H9 (cell line): ENCODE data around the gene NADSYN1. TPM values are rescaled to one million over a fixed set of nuclear protein-coding genes. Genes with fewer than 3 reads are reported as not detected.
A peak's percentile ranks its signal among the peaks of the same experiment; 100 is the strongest.

Experiments used
- DNase-seq: peaks from one replicate; pipeline ENCODE4 v3.0.0-alpha.2; 2017
- H2AFZ ChIP-seq: one replicate; pipeline ENCODE4 v1.6.1; 2013; ENCODE audit warnings: mild to moderate bottlenecking, low read length, control low read depth, moderate library complexity
- H2AK5ac ChIP-seq: 2 replicates; pipeline ENCODE4 v1.6.1; 2013; ENCODE audit warnings: low read length, control low read depth, mixed read lengths; ENCODE audit not compliant: insufficient read length
- H2BK120ac ChIP-seq: one replicate; pipeline ENCODE4 v1.6.1; 2013; ENCODE audit warnings: low read depth, mild to moderate bottlenecking, low read length, control low read depth, inconsistent platforms; ENCODE audit not compliant: poor library complexity, severe bottlenecking
- H2BK12ac ChIP-seq: 2 replicates; pipeline ENCODE4 v1.6.1; 2013; ENCODE audit warnings: low read length, control low read depth, mixed read lengths, low read depth; ENCODE audit not compliant: insufficient read length
- H2BK15ac ChIP-seq: 2 replicates; pipeline ENCODE4 v1.6.1; 2013; ENCODE audit warnings: low read depth, low read length, control low read depth
- H2BK20ac ChIP-seq: one replicate; pipeline ENCODE4 v1.6.1; 2013; ENCODE audit warnings: low read depth, mild to moderate bottlenecking, low read length, control low read depth, inconsistent platforms; ENCODE audit not compliant: poor library complexity, severe bottlenecking
- H2BK5ac ChIP-seq: 2 replicates; pipeline ENCODE4 v1.6.1; 2013; ENCODE audit warnings: low read length, control low read depth, mixed read lengths; ENCODE audit not compliant: insufficient read length
- H3K14ac ChIP-seq: 2 replicates; pipeline ENCODE4 v1.6.1; 2013; ENCODE audit warnings: low read length, control low read depth; ENCODE audit not compliant: insufficient read depth
- H3K18ac ChIP-seq: 2 replicates; pipeline ENCODE4 v1.6.1; 2013; ENCODE audit warnings: low read depth, mild to moderate bottlenecking, mixed read lengths, low read length, control low read depth; ENCODE audit not compliant: insufficient read length
- H3K23ac ChIP-seq: 2 replicates; pipeline ENCODE4 v1.6.1; 2013; ENCODE audit warnings: low read length, control low read depth, mixed read lengths, low read depth; ENCODE audit not compliant: insufficient read length
- H3K23me2 ChIP-seq: 2 replicates; pipeline ENCODE4 v1.6.1; 2013; ENCODE audit warnings: low read depth, mild to moderate bottlenecking, mixed read lengths, low read length, control low read depth; ENCODE audit not compliant: insufficient read length, poor library complexity, severe bottlenecking
- H3K27ac ChIP-seq: 2 replicates; pipeline ENCODE4 v1.5.1; 2013; ENCODE audit warnings: low read length, control low read depth, mixed read lengths, low read depth; ENCODE audit not compliant: insufficient read length
- H3K27me3 ChIP-seq: 2 replicates; pipeline ENCODE4 v1.6.1; 2013; ENCODE audit warnings: low read length, control low read depth, inconsistent platforms; ENCODE audit not compliant: insufficient read depth
- H3K4ac ChIP-seq: 2 replicates; pipeline ENCODE4 v1.6.1; 2013; ENCODE audit warnings: low read depth, mild to moderate bottlenecking, control low read depth, inconsistent platforms, low read length, moderate library complexity
- H3K4me1 ChIP-seq: 2 replicates; pipeline ENCODE4 v1.6.1; 2013; ENCODE audit warnings: low read length, control low read depth, inconsistent platforms; ENCODE audit not compliant: insufficient read depth
- H3K4me2 ChIP-seq: 2 replicates; pipeline ENCODE4 v1.6.1; 2013; ENCODE audit warnings: low read length, control low read depth, mixed read lengths; ENCODE audit not compliant: insufficient read length, insufficient read depth
- H3K56ac ChIP-seq: 2 replicates; pipeline ENCODE4 v1.6.1; 2013; ENCODE audit warnings: low read depth, mild to moderate bottlenecking, mixed read lengths, low read length, control low read depth; ENCODE audit not compliant: insufficient read length
- H3K79me1 ChIP-seq: 2 replicates; pipeline ENCODE4 v1.6.1; 2013; ENCODE audit warnings: low read depth, mild to moderate bottlenecking, moderate library complexity, low read length, control low read depth, inconsistent platforms; ENCODE audit not compliant: insufficient read depth, poor library complexity, severe bottlenecking
- H3K79me2 ChIP-seq: 2 replicates; pipeline ENCODE4 v1.6.1; 2013; ENCODE audit warnings: low read length, control low read depth, inconsistent platforms; ENCODE audit not compliant: insufficient read depth
- H3K9ac ChIP-seq: 2 replicates; pipeline ENCODE4 v1.6.1; 2013; ENCODE audit warnings: low read length, control low read depth, mixed read lengths; ENCODE audit not compliant: insufficient read length; ENCODE audit errors: extremely low read depth
- H3K9me3 ChIP-seq: one replicate; pipeline ENCODE4 v1.6.1; 2013; ENCODE audit warnings: low read depth, low read length, inconsistent platforms; ENCODE audit not compliant: control insufficient read depth
- H3T11ph ChIP-seq: one replicate; pipeline ENCODE4 v1.6.1; 2013; ENCODE audit warnings: mild to moderate bottlenecking, low read length, control low read depth, inconsistent platforms
- H4K20me1 ChIP-seq: one replicate; pipeline ENCODE4 v1.6.1; 2013; ENCODE audit not compliant: control insufficient read depth, insufficient read length, insufficient read depth
- H4K5ac ChIP-seq: 2 replicates; pipeline ENCODE4 v1.6.1; 2013; ENCODE audit warnings: low read depth, mild to moderate bottlenecking, mixed read lengths, low read length, control low read depth; ENCODE audit not compliant: insufficient read length
- H4K8ac ChIP-seq: replicated peaks from 2 replicates; pipeline ENCODE4 v1.6.1; 2013; ENCODE audit warnings: low read length, control low read depth, mixed read lengths, low read depth; ENCODE audit not compliant: insufficient read length
- H4K91ac ChIP-seq: 2 replicates; pipeline ENCODE4 v1.6.1; 2013; ENCODE audit warnings: low read depth, mild to moderate bottlenecking, moderate library complexity, mixed read lengths, low read length, control low read depth; ENCODE audit not compliant: insufficient read length
- H3K27ac Mint-ChIP-seq, 3 experiments: 2 replicates in 2 of 3; 3 replicates in 1 of 3; pipeline ENCODE4 v1.8.0; 2020 to 2021; ENCODE audit warnings: mixed read lengths in 3 of 3, mild to moderate bottlenecking in 1 of 3, moderate library complexity in 1 of 3
- H3K27me3 Mint-ChIP-seq: 2 replicates; pipeline ENCODE4 v1.8.0; 2021; ENCODE audit warnings: low read depth, mild to moderate bottlenecking, moderate library complexity, mixed read lengths
- H3K36me3 Mint-ChIP-seq, 3 experiments: 2 replicates in 2 of 3; 3 replicates in 1 of 3; pipeline ENCODE4 v1.8.0; 2020 to 2021; ENCODE audit warnings: low read depth in 3 of 3, mixed read lengths in 3 of 3; ENCODE audit not compliant: insufficient read depth in 1 of 3
- H3K4me1 Mint-ChIP-seq, 2 experiments: 2 replicates each; pipeline ENCODE4 v1.8.0; 2020; ENCODE audit warnings: mixed read lengths in 2 of 2
- H3K4me3 Mint-ChIP-seq, 2 experiments: 2 replicates in 1 of 2; 3 replicates in 1 of 2; pipeline ENCODE4 v1.8.0; 2020 to 2021; ENCODE audit warnings: mild to moderate bottlenecking in 2 of 2, mixed read lengths in 2 of 2, moderate library complexity in 1 of 2
- H3K9me3 Mint-ChIP-seq, 2 experiments: 2 replicates in 1 of 2; 3 replicates in 1 of 2; pipeline ENCODE4 v1.8.0; 2020; ENCODE audit warnings: mild to moderate bottlenecking in 2 of 2, mixed read lengths in 2 of 2, moderate library complexity in 1 of 2
- CTCF ChIP-seq: fragments of 200-600 bp; sonication (generic); conservative IDR thresholded peaks from 3 replicates; pipeline ENCODE4 v1.8.0; 2021; ENCODE audit warnings: antibody characterized with exemption, mild to moderate bottlenecking
- WGBS: extraction: QIAGEN DNeasy Blood & Tissue Kit; methylation state at CpG from one replicate; pipeline ENCODE4 v1.1.7; 2013; ENCODE audit warnings: missing lambda C conversion rate, low lambda C conversion rate, mixed read lengths; ENCODE audit not compliant: insufficient read length; ENCODE audit errors: extremely low coverage; 5-methylcytosine and 5-hydroxymethylcytosine counted together
- total RNA-seq: library from RNA; stranded (reverse); gene quantifications from 2 replicates; pipeline ENCODE4 v1.2.1, GENCODE V29; 2021

NADSYN1 gene
- total RNA-seq, 1 experiment from 2014 or later, result 44.2 TPM

- WGBS, result no CpG with 5 or more reads among the region's 15 CpGs
- no peaks in the 10 kb centered on the region for H3K79me1 ChIP-seq
- Mint-ChIP-seq H3K27me3 (no peaks in the 10 kb centered on the region), H3K9me3 (no peaks in the 10 kb centered on the region), H3K27ac (peak overlapping the region in 1 of 3 experiments; percentile 63; a peak in 2 of 7 replicates), H3K4me3 (no peak overlapping the region), H3K4me1 (peaks cover 4 to 6% of the 10 kb centered on the region in 2 experiments; a peak in 3 of 4 replicates), H3K36me3 (peaks cover 22 to 77% (median 36%) of the 10 kb centered on the region in 3 experiments)
- H3K23me2 ChIP-seq, result no peaks in the 10 kb centered on the region
- no peak overlapping the region for H3K9ac ChIP-seq
- H3T11ph ChIP-seq, result no peak overlapping the region
- H3K56ac ChIP-seq, result no peak overlapping the region
- H2AK5ac ChIP-seq, result no peak overlapping the region
- H3K4me2 ChIP-seq, result no peak overlapping the region
- H3K9me3 ChIP-seq, result no peaks in the 10 kb centered on the region
- H3K27me3 ChIP-seq, result no peaks in the 10 kb centered on the region
- TF ChIP-seq CTCF, result no peak
- H3K23ac ChIP-seq, result no peak overlapping the region
- H2AFZ ChIP-seq, result no peak overlapping the region
- H2BK15ac ChIP-seq, result no peak overlapping the region
- H4K8ac ChIP-seq, result no peak overlapping the region
- H3K14ac ChIP-seq, result no peak overlapping the region
- H3K27ac ChIP-seq, result no peak overlapping the region
- no peak overlapping the region for H4K91ac ChIP-seq
- no peak for DNase-seq
- H2BK5ac ChIP-seq, result no peak overlapping the region
- H3K4me1 ChIP-seq, result no peaks in the 10 kb centered on the region
- no peak overlapping the region for H3K4ac ChIP-seq
- H2BK12ac ChIP-seq, result no peak overlapping the region
- H2BK120ac ChIP-seq, result no peak overlapping the region
- no peaks in the 10 kb centered on the region for H4K20me1 ChIP-seq
- no peaks in the 10 kb centered on the region for H3K79me2 ChIP-seq
- no peak overlapping the region for H4K5ac ChIP-seq
- no peak overlapping the region for H2BK20ac ChIP-seq
- no peak overlapping the region for H3K18ac ChIP-seq
Measured at GRCh38 chr11:71489311-71490043, 36.5 kb downstream of the NADSYN1 start.
